Calu3 (cell line): ENCODE data around the gene RASEF. TPM values are rescaled to one million over a fixed set of nuclear protein-coding genes. Genes with fewer than 3 reads are reported as not detected.
A peak's percentile ranks its signal among the peaks of the same experiment; 100 is the strongest.

ENCODE experiments used
- BruUV-seq: library from RNA; stranded (reverse); fragments of 400-500 nt; replicated peaks from 2 replicates; lab custom pipeline; 2021; lab: Mats Ljungman, UMichigan
- CTCF ChIA-PET: fragments of 300-600 bp; sonication (Branson Sonifier 250); formaldehyde crosslinking; loops from one replicate; lab custom pipeline; 2022; ENCODE audit warnings: antibody characterized with exemption; lab: Charles Lee
- DNase-seq: peaks from one replicate; pipeline ENCODE4 v3.0.0; 2022
- H3K27ac Mint-ChIP-seq: one replicate; pipeline ENCODE4 v1.8.0; 2022; ENCODE audit warnings: mixed read lengths; ENCODE audit not compliant: unreplicated experiment
- H3K27me3 Mint-ChIP-seq: one replicate; pipeline ENCODE4 v1.8.0; 2022; ENCODE audit warnings: mixed read lengths; ENCODE audit not compliant: unreplicated experiment
- H3K36me3 Mint-ChIP-seq: one replicate; pipeline ENCODE4 v1.8.0; 2022; ENCODE audit warnings: mild to moderate bottlenecking, moderate library complexity, mixed read lengths; ENCODE audit not compliant: insufficient read depth, unreplicated experiment
- H3K4me1 Mint-ChIP-seq: one replicate; pipeline ENCODE4 v1.8.0; 2022; ENCODE audit warnings: mild to moderate bottlenecking, low read depth, mixed read lengths; ENCODE audit not compliant: unreplicated experiment
- H3K4me3 Mint-ChIP-seq: one replicate; pipeline ENCODE4 v1.8.0; 2022; ENCODE audit warnings: mild to moderate bottlenecking, low read depth, moderate library complexity, mixed read lengths; ENCODE audit not compliant: unreplicated experiment
- H3K9me3 Mint-ChIP-seq: one replicate; pipeline ENCODE4 v1.8.0; 2022; ENCODE audit warnings: low read depth, mixed read lengths; ENCODE audit not compliant: unreplicated experiment
- intact Hi-C: fragments of 100-400 bp; cut with micrococcal nuclease; formaldehyde crosslinking; loops from one replicate; pipeline ENCODE4 v1.10.0; 2022; ENCODE audit not compliant: unreplicated experiment
- total RNA-seq: library from RNA; stranded (reverse); gene quantifications from 2 replicates; pipeline ENCODE4 v1.2.3, GENCODE V29; 2022
- TF ChIP-seq, protein P1 (sequence below): fragments of 200-600 bp; IDR thresholded peaks from one replicate; pipeline ENCODE4 v1.8.0; 2022; ENCODE audit warnings: antibody characterized with exemption; ENCODE audit not compliant: unreplicated experiment

Gene RASEF
- total RNA-seq, 1 experiment from 2014 or later, result 38.8 TPM

- DNase-seq, result no peak
- Mint-ChIP-seq H3K4me3 (peak overlapping the region; percentile 19), H3K27me3 (no peaks in the 10 kb centered on the region), H3K4me1 (peaks cover 27% of the 10 kb centered on the region), H3K36me3 (peaks cover 48% of the 10 kb centered on the region), H3K27ac (peak overlapping the region; percentile 85), H3K9me3 (no peaks in the 10 kb centered on the region)
- CTCF ChIA-PET, result interaction anchor here (0.9 to 2.0 kb wide), 5 partner anchors 11 to 50 kb away, joined by 3 to 9 read pairs (median 3); partner anchors contain the start of gene RASEF
- BruUV-seq, result no TSS peak
- TF ChIP-seq, protein P1, sequence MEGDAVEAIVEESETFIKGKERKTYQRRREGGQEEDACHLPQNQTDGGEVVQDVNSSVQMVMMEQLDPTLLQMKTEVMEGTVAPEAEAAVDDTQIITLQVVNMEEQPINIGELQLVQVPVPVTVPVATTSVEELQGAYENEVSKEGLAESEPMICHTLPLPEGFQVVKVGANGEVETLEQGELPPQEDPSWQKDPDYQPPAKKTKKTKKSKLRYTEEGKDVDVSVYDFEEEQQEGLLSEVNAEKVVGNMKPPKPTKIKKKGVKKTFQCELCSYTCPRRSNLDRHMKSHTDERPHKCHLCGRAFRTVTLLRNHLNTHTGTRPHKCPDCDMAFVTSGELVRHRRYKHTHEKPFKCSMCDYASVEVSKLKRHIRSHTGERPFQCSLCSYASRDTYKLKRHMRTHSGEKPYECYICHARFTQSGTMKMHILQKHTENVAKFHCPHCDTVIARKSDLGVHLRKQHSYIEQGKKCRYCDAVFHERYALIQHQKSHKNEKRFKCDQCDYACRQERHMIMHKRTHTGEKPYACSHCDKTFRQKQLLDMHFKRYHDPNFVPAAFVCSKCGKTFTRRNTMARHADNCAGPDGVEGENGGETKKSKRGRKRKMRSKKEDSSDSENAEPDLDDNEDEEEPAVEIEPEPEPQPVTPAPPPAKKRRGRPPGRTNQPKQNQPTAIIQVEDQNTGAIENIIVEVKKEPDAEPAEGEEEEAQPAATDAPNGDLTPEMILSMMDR, result no peak
- intact Hi-C loops, result loop anchor here (5.0 kb wide), 1 partner anchor 50 kb away; the partner anchor contains the start of gene RASEF
Measured at GRCh38 chr9:83012168-83012921, 50.6 kb downstream of the RASEF start.

- BruUV-seq, result no TSS peak
- Mint-ChIP-seq H3K9me3 (no peaks in the 10 kb centered on the region), H3K4me1 (peaks cover 28% of the 10 kb centered on the region), H3K36me3 (peaks cover 49% of the 10 kb centered on the region), H3K4me3 (no peak overlapping the region), H3K27ac (peak overlapping the region; percentile 77), H3K27me3 (no peaks in the 10 kb centered on the region)
- CTCF ChIA-PET, result no interaction called here
- intact Hi-C loops, result loop anchor here (5.0 kb wide), 1 partner anchor 51 kb away; the partner anchor contains the start of gene RASEF
- no peak for DNase-seq
- TF ChIP-seq, protein P1, result no peak
Measured at GRCh38 chr9:83011611-83012010, 51.3 kb downstream of the RASEF start.

GRCh38 chr9:83007521-83008300 lies 55.2 kb downstream of the RASEF start:
- intact Hi-C loops, result no loop called here
- Mint-ChIP-seq H3K27ac (peak overlapping the region; percentile 53), H3K9me3 (no peaks in the 10 kb centered on the region), H3K4me3 (no peak overlapping the region), H3K27me3 (no peaks in the 10 kb centered on the region), H3K4me1 (peaks cover 26% of the 10 kb centered on the region), H3K36me3 (peaks cover 41% of the 10 kb centered on the region)
- no TSS peak for BruUV-seq
- no peak for DNase-seq
- TF ChIP-seq, protein P1, result no peak
- CTCF ChIA-PET, result no interaction called here

DNA sequence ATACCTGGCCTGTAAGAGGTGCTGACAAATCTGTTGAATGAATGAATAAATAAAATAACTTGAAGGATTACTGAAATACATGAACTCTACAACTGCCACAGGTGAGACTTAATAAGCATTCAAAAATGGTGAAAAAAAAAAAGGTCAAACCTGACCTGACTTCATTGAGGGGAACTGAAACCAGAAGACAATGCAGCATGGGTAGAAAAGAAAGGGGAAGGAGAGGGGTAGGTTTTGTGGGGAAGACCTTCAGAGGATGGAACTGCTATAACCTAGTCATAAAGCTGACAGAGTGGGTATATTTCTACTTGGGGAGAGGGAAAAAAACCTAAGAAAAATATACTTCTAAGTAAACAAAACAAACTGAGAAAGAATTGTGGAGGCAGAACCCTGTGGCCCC lies 56.6 kb downstream of the RASEF start:
- intact Hi-C loops, result no loop called here
- CTCF ChIA-PET, result no interaction called here
- H3K9me3 Mint-ChIP-seq, result no peaks in the 10 kb centered on the region
- peaks cover 16% of the 10 kb centered on the region for H3K4me1 Mint-ChIP-seq
- no TSS peak for BruUV-seq
- H3K27ac Mint-ChIP-seq, result no peak overlapping the region
- DNase-seq, result no peak
- no peaks in the 10 kb centered on the region for H3K27me3 Mint-ChIP-seq
- H3K4me3 Mint-ChIP-seq, result no peak overlapping the region
- TF ChIP-seq, protein P1, result no peak
- H3K36me3 Mint-ChIP-seq, result peaks cover 33% of the 10 kb centered on the region
